HG02798 (cell line): ENCODE data around the gene VAV2.

Experiments used
- ATAC-seq: cut with Tn5 transposase; IDR thresholded peaks from one replicate; pipeline ENCODE4 v1.9.1; 2021; ENCODE audit warnings: mild to moderate bottlenecking; ENCODE audit not compliant: unreplicated experiment, poor library complexity

The VAV2 gene

DNA sequence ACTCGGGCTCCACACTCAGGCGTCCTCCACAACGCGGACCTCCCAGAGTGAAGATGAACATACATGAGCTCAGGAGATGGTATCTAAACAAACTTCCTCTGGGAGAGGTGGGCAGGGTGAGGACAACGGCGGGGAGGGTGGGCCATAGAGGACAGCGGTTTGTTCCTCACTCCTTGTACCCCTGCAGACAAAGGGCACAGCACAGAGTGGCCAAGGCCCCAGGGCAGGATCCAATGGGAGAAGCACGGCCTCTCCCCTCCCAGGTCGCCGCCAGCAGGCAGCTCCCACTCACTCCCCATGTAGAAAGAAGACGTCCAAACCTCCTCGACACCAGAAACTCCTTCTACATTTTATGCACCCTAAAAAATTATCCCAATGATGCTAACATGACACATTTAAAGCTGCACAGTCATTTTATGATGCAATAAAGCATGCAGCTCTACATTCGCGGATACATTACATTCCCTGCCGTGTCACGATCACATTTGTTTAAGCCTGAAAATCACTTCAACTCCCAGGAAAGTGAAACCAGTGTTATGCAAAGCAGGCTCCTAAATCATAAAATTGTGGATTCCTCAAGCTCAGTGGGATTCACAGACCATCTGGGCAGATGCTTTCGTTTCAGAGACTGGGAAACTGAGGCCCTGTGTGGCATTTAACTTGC lies 166.4 kb downstream of the VAV2 start:
- ATAC-seq: no peak

GRCh38 chr9:133824802-133825186 lies 167.3 kb downstream of the VAV2 start:
- ATAC-seq: no peak

DNA sequence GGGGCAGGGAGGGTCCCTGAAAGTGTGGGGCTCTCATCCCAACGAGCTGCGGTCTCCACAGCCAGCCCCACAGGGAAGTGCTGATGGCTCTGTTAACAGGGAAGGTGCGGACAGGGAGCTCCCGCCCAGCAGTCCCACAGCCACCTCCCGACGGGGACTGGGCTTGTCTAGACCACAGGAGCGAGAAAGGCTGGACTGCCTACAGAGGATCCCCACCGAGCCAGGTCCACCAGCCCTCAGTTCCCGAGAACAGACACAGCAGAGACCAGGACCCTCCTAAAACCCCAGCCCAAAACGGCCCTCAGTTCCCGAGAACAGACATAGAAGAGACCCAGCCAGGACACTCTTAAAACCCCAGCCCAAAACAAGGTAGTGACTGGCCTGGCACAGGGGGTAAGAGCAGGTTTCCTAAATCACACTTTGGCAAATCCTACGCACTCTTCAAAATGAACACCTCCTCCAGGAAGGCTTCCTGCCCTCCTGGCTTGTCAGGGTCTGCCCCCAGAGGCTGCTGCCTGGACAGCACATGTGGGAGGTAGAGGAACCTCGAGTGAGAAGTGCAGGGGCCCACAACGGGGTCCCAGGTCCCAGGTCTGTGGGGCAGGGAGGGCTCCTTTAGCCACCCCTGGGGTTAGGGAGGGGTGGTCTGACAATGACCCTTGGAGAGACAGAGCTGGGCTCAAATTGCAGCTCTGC lies 167.9 kb downstream of the VAV2 start:
- ATAC-seq: no peak

- ATAC-seq: peak; percentile 32
Observed at GRCh38 chr9:133823189-133824105, 168.7 kb downstream of the VAV2 start.

- ATAC-seq: peak; percentile 44
Observed at GRCh38 chr9:133822430-133823065, 169.6 kb downstream of the VAV2 start.

DNA sequence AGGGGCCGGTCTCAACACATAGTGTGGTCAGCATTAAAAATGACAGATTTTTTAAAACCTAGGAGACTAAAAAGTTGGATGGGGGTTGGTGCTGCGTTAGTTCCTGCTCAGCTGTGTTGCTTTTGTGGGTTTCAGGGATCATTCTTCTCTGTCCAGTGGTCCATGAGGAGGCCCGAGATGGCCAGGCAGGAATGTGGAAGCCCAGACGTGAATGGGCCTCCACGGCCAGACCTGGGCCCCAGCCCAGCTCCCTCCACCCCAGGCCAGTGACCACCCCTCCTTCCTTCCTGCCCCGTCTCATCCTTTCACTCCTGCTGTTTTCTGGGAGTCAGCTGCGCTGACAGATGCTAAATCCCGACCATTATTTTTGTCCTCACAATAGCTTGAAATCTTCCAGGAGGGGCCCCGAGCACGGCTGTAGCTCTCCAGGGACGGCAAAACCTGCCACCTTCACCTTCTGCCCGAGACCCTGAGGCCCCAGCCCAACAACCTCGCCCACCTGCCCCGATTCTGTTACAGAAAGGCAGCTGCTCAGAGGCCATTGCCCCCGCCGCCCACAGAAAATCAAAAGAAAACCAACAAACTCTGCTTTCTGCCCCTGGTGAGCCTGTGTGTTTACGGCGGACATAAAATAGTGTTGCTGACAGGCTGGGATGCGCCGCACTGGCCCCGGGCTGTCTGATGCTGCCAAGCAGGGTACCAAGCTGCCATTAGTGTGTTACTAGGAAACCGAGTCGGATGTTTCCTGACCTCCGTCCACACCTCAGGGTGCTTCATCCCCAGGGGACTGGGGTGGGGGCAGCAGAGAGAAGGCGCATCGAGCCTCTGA lies 170.3 kb downstream of the VAV2 start:
- peak; percentile 18 for ATAC-seq

DNA sequence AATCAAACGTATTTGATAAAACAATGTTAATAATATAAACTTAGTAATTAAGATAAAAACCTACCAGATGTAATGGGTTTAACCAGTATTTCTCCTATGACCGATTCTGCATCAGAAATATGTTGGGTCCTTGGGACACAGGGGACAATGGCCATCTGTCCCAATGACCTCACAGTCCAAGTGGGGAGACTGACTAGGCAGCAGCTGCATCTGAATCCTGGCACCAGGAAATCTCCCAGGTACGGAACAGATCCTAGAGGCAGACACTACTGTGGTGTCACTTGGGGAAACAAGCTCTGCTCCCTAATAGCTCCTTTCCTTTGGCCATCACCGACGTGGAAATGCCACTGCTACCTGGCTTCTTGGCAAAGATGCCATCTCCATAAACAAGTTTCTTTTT lies 172.2 kb downstream of the VAV2 start:
- no peak for ATAC-seq

GRCh38 chr9:133818444-133818843 lies 173.7 kb downstream of the VAV2 start:
- ATAC-seq: no peak

DNA sequence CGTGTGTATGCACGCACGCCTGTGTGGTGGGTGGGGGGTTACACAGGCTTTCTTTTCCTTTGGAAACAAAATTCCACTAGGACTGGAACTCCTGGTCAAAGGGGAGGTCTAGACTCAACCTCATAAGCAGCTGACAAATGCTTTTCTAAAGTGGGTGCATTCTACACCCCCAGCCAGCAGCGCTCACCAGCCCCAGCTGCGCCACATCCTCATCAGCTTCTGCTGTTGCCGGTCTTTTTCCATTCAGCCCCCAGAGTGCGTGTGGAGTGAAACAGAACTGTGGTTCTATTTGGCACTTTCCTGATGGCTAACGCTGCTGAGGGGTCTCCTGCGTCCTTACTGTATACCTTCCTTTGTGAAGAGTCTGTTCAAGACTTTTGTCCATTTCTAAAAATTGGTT lies 176.3 kb downstream of the VAV2 start:
- ATAC-seq: no peak

- no peak for ATAC-seq
Observed at GRCh38 chr9:133814586-133815208, 177.4 kb downstream of the VAV2 start.

- ATAC-seq: no peak
Observed at GRCh38 chr9:133813749-133814585, 178.2 kb downstream of the VAV2 start.

DNA sequence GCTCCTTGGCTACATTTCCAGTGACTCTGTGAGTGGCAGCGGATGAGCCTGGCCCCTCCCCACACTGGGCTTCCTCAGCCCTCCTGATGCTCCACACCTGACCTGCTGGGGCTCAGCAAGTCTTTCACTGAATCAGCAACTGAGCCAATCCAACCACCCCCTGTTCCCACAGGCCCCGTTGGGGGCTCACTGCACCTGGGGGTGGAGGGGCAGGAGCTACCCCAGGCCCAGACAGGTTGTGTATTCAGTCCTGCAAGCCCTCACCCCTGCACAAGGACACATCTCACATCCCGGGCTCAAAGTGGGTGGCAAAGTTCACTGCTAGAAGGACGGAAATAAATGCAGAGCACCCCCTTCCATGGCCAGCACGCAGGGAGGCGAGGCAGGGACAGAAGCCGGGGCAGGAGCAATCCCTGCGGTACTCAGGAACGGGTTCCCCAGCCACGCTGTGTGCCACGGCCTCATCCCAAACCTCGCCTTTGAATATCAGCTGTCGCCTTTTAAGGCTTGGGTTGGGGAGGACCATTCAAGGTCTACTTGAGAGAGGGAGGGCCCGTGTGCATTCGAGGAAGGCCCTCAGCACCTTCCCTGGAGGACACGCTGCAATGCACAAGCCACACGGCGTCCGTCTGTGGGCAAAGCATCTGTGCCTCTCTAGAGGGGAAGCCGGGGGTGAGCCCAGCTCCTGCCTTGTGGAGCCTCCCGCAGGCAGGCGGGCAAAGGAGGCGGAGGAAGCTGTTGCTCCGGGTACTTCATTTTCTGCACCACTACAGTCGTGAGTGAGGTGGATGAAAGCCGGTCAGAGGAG lies 179.0 kb downstream of the VAV2 start:
- no peak for ATAC-seq

GRCh38 chr9:133812077-133812868 lies 179.9 kb downstream of the VAV2 start:
- no peak for ATAC-seq

DNA sequence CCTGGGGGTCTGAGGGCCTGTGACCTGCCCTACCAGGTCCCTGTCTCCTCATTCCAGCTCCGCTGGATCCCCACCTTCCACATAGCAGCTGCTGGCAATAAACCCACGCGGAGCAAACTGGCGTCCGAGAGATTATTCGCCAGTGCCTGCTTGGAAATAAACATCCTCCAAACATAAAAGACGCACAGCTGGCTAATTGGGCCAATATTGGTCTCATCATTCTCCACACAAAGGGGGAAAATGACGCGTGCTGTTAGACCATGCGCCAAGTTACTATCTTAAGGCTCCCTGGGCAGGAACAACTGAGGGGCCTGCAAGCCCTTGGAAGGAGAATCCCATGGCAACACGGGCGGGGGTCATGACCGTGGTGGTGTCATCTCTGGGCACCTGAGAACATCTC lies 180.7 kb downstream of the VAV2 start:
- no peak for ATAC-seq

- no peak for ATAC-seq
Observed at GRCh38 chr9:133810556-133811195, 181.4 kb downstream of the VAV2 start.

GRCh38 chr9:133809335-133809734 lies 182.8 kb downstream of the VAV2 start:
- ATAC-seq: no peak
